Measurements from ENCODE around the gene NPDC1. TPM values are rescaled to one million over a fixed set of nuclear protein-coding genes. Genes with fewer than 3 reads are reported as not detected.

NPDC1 gene
- total RNA-seq, 1 donor from 2014 or later = 61.1 TPM

GRCh38 chr9:137052998-137053943 lies 7.3 kb upstream of the NPDC1 start:
- DNase-seq (ENCODE audit: low read depth, low spot score) = no peak
- Mint-ChIP-seq H3K4me3 (no peak overlapping the region), H3K27ac (ENCODE audit: unreplicated experiment) (no peak overlapping the region), H3K36me3 (ENCODE audit: low read depth) (no peaks in the 10 kb centered on the region), H3K27me3 (ENCODE audit: low read depth) (peaks cover 83% of the 10 kb centered on the region), H3K4me1 (no peaks in the 10 kb centered on the region), H3K9me3 (no peaks in the 10 kb centered on the region)
- TF ChIP-seq CTCF (conservative IDR thresholded peaks at IDR 0.05) = no peak

DNA sequence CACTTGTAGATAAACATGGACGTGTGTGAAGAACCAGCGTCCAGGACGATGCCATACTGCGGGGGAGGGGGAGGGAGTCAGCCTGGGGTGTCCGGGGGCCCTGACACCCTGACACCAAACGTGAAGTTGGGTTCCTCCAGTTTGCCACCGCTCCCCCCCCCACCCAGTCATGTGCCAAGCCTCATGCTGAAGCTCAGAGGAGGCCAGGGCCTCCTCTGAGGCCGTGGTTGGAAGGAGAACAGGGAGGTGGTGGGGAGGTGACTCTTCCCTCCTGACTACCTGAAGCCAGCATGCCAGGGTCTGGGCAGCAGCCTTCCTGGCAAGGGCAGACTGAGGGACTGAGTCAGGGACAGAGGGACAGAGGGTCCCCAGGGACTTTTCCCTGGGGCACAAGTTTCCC lies 6.3 kb upstream of the NPDC1 start:
- no peak for DNase-seq (ENCODE audit: low read depth, low spot score)
- Mint-ChIP-seq H3K4me3 (no peak overlapping the region), H3K27me3 (ENCODE audit: low read depth) (peaks cover 82% of the 10 kb centered on the region), H3K36me3 (ENCODE audit: low read depth) (no peaks in the 10 kb centered on the region), H3K4me1 (no peaks in the 10 kb centered on the region), H3K9me3 (no peaks in the 10 kb centered on the region), H3K27ac (ENCODE audit: unreplicated experiment) (no peak overlapping the region)
- no peak for TF ChIP-seq CTCF (conservative IDR thresholded peaks at IDR 0.05)

GRCh38 chr9:137051145-137051724 lies 5.3 kb upstream of the NPDC1 start:
- no peak overlapping the region for H3K27ac Mint-ChIP-seq (ENCODE audit: unreplicated experiment)
- no peaks in the 10 kb centered on the region for H3K36me3 Mint-ChIP-seq (ENCODE audit: low read depth)
- TF ChIP-seq CTCF (conservative IDR thresholded peaks at IDR 0.05) = no peak
- H3K4me3 Mint-ChIP-seq = no peak overlapping the region
- no peaks in the 10 kb centered on the region for H3K9me3 Mint-ChIP-seq
- H3K4me1 Mint-ChIP-seq = no peaks in the 10 kb centered on the region
- DNase-seq (ENCODE audit: low read depth, low spot score) = no peak
- H3K27me3 Mint-ChIP-seq (ENCODE audit: low read depth) = peaks cover 84% of the 10 kb centered on the region

DNA sequence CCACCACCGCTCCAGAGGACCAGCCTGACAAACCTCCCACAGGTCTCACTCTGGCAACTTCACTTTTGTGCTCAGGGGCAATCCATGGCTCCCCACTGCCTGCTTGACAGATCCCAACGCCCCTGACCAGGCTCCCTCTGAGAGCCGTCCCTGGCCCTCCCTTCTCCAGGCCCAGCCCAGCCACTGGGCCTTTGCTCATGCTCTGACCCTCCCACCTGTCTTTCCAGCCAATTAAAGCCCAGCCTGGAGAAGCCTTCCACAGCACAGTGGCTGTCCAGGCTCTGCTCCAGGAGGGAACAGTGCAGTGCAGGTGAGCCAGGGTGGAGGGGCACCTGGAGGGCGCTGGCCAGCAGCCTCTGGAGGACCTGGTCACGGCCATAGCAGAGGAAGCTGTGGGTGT lies 4.6 kb upstream of the NPDC1 start:
- Mint-ChIP-seq H3K9me3 (no peaks in the 10 kb centered on the region), H3K27me3 (ENCODE audit: low read depth) (peaks cover 77% of the 10 kb centered on the region), H3K36me3 (ENCODE audit: low read depth) (no peaks in the 10 kb centered on the region), H3K27ac (ENCODE audit: unreplicated experiment) (no peak overlapping the region), H3K4me3 (no peak overlapping the region), H3K4me1 (no peaks in the 10 kb centered on the region)
- TF ChIP-seq CTCF (conservative IDR thresholded peaks at IDR 0.05) = no peak
- no peak for DNase-seq (ENCODE audit: low read depth, low spot score)

DNA sequence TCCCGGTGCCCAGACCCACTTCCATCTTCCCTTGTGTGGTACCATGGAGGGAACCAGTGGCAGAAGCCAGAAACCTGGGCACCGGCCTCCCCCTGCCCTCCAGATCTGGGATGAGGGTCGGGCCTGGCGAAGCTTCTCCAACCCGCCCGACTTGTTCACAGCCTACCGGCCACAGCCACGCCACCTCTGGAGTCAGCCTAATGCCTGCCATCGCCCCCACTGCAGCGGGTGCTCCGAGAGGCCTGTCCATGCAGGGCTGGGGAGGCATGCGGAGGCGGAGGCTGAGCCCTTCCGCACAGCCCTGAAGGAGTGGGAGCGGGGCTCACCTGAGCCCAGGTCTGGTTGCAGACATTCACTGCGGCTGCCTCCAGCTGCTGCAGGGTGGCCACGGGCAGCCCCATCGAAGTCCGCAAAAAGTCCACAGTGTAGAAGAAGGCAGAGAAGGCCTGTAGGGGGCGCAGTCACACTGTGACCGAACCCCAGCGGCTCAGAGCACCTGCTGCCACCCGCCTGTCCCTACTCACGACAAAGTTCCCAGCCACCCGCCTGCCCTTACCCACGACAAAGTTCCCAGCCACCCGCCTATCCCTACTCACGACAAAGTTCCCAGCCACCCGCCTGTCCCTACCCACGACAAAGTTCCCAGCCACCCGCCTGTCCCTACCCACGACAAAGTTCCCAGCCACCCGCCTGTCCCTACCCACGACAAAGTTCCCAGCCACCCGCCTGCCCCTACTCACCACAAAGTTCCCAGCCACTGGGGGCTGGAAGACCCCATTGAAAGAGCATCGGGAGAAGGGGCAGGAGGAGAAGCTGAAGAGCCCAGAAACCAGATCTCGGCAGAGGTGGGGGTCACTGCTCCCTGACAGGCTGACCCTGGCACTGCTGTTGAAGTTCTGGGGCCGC lies 3.8 kb upstream of the NPDC1 start:
- peak; percentile 73 for DNase-seq (ENCODE audit: low read depth, low spot score)
- peak; percentile 69 for TF ChIP-seq CTCF (conservative IDR thresholded peaks at IDR 0.05)
- Mint-ChIP-seq H3K36me3 (ENCODE audit: low read depth) (no peaks in the 10 kb centered on the region), H3K4me3 (peak overlapping the region; percentile 51), H3K27me3 (ENCODE audit: low read depth) (peaks cover 75% of the 10 kb centered on the region), H3K27ac (ENCODE audit: unreplicated experiment) (no peak overlapping the region), H3K4me1 (peaks cover 3% of the 10 kb centered on the region), H3K9me3 (no peaks in the 10 kb centered on the region)

Measured in neural crest cell (in vitro differentiated cells).